GM11168 (cell line): ENCODE results near the gene RAB2B.
"Not testable (repeated sequence)": the region's sequence is repeated elsewhere in the genome, so short reads cannot be mapped to it uniquely, and the experiment has no call there.

Experiments used
- in situ Hi-C: fragments of 300-500 bp; cut with MboI; formaldehyde crosslinking; loops from one replicate; pipeline ENCODE4 v1.12.0; 2022; ENCODE audit warnings: low sequenced_read_pairs; ENCODE audit not compliant: unreplicated experiment

Gene RAB2B

GRCh38 chr14:21494902-21495762, 18.4 kb upstream of the RAB2B start:
- in situ Hi-C loops: no loop called here

DNA sequence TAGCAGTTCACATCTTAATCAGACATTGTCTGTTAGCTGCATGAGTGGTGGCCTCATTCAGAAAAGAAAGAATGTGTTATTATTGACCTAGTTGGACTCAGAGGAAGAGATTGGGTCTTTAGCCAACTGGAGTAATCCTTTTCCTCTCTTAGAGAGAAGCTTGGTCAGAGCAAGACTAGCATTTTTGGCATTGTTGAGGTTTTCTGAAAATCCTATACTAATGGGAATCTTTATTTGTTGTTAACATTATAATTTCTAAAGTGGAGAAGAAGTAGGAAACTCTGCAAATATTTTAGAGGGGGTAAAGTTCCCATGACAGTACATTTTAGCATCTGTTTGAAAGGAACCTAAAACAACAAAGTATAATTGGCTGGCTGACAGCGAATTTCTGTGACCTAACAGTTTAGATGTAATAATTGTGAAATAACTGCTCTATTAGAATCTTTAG, 9.9 kb upstream of the RAB2B start:
- in situ Hi-C loops: no loop called here

DNA sequence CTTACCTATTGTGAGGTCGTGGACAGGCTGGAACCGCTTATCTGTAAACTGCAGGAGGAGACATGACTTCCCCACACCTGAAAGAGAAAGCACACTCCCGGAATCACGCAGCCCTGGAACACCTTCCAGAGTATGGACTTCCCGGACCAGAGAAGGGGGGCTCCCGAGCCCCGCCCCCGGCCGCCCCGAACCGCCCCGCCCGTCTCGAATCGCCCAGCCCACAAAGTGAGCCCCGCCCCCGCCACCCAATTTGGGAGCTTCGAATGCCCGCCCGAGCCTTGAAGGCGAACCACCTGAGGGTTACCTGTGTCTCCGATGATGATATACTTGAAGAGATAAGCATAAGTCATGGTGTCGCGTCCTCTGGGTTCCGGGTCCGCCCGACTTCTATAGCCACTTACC, 235 bp downstream of the RAB2B start:
- in situ Hi-C loops: no loop called here

DNA sequence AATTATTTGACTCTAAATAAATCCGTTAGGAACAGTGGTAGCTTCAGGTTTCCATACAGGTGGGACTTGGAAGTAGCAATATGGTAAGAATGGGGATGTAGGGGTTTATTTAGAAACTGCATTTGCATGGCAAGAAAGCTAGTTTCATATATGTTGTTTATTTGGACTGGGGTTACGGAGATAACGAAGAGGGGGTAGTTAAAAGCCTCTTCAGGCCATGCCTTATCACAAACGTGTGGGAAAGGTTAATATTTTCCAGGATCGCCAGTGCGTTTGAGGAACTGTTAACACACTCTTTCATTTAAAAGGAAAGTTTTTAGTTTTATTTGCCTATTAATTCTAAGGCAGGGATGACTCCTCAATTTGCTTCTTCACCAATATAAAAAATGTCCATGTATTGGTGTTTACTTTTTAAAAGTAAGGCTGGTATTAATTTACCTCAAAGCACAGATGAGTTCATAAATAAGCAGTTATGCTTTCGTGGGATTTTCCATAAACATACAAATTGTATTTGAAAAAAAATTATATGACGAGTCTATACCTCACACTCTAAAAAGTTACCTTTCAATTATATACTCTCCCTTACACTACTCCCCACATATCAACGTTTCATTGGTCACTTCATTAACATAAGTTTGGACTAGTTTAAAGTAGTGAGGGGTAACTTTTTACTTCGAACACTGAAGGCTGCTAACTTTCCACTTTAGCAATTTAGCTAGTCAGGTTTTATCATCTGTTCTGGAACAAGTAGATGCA, 814 bp downstream of the RAB2B start:
- in situ Hi-C loops: no loop called here

DNA sequence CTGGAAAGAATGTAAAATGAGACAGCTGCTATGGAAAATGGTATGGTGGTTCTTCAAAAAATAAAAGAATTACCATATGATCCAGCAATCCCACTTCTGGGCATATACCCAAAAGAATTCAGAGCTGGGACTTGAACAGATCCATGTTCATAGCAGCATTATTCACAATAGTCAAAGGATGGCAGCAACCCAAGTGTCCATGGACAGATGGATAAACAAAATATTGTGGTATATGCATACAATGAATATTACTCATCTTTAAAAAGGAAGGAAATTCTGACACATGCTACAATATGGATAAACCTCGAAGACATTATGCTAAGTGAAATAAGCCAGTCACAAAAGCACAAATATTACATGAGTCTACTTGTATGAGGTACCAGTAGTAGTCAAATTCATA, 9.1 kb downstream of the RAB2B start:
- in situ Hi-C loops: no loop called here

GRCh38 chr14:21455912-21456667, 20.7 kb downstream of the RAB2B start, which contains the start of gene CHD8:
Gene CHD8 (minus strand): TSS chr14:21456123. CDS start chr14:21431643, 24,480 bp downstream.
- in situ Hi-C loops: no loop called here

GRCh38 chr14:21455592-21455911, 21.2 kb downstream of the RAB2B start:
- in situ Hi-C loops: no loop called here

- in situ Hi-C loops: no loop called here
Observed at GRCh38 chr14:21454843-21455544, 21.8 kb downstream of the RAB2B start.

DNA sequence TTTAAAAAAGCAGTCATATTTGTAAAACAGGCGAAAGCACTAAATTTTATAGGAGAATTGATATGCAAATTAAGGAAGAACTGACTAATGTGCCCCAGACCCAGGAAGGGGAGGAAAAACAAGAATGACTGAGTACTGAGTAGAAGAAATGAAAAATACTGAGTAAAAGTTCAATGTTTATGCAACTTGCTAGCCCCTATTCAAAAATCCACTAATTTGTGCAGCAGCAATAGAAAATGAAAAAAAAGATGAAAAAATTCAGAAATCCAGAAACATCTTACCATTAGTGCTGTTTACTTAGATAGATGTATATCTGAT, 26.9 kb downstream of the RAB2B start:
- in situ Hi-C loops: no loop called here

- in situ Hi-C loops: not testable (repeated sequence)
Observed at GRCh38 chr14:21442657-21443056, 34.1 kb downstream of the RAB2B start.

DNA sequence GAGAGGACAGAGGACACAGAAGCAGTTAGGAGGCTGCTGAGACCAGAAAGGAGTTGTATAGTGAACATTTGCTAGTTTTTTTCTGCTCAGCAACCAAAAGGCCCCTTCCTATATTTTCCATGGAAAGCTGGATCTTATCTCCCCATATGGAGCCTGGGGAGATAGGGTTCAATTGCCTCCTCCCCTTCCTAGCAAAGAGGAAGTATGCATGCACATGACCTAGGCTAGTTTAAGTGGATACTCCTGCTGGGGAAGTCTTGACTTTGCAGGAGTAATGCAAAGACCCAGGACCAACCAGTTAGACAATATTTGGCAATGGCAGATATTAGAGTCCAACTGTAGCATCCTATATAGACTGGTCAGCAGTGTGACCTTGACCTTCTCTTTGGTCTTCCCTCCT, 35.9 kb downstream of the RAB2B start:
- in situ Hi-C loops: no loop called here

DNA sequence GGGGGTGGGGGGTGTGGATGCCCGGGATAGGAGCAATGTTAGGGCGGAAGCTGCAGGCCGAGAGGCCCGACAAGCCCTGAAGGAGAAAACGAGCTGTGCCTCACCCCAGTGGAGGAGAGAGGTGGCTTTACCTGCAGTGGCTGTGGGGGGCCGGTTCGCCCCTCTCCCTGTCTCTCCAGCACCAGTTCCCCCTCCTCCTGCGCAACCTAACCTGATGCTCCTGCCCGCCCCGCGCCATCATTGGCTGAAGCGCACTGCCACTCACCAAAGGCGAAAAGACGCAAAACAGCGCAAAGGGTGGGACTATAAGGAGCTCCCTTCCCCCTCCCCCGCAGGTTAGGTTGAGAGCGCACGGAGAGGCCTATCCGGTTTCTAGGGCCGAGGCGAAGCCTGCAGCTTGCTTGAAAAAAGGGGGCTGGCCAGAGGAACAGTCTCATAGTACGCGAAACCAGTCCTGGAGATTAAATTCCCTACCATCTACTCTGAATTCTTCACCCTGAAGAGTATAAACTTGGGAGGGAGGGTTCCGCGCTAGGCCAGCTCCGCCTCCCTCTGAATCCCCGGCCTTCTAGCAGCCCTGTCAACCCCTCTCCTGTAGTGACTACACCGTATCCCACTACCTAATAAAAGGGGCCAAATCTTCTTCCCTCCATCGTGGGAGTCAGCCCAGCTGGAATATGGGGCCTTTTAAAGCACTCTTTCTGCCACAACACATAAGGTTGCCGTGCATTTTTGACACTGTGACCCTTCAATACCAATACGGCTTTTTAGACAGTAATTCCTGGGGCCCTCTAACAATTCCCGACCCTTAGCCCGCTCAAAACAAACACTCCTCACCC, 39.5 kb downstream of the RAB2B start:
- in situ Hi-C loops: no loop called here

- in situ Hi-C loops: no loop called here
Observed at GRCh38 chr14:21436567-21437062, 40.1 kb downstream of the RAB2B start.

DNA sequence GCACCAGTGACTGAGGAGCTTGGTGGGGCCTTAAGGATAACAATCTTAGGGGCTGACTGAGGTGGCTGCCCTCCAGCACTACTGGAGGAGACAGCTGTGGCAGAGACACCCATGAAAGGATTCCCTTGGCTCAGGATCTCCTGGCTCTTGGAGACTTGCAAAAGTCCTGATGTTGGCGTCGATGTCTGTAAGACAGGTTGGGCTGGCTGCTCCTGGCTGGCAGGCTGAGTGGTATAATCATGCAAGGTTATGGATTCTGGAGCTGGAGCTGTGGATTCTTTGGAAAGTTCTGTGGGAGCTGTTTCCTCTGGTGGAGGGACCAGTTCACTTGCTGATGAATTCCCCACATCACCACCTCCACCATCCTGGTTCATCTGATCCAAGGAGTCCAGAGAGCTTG, 45.6 kb downstream of the RAB2B start:
- in situ Hi-C loops: no loop called here

DNA sequence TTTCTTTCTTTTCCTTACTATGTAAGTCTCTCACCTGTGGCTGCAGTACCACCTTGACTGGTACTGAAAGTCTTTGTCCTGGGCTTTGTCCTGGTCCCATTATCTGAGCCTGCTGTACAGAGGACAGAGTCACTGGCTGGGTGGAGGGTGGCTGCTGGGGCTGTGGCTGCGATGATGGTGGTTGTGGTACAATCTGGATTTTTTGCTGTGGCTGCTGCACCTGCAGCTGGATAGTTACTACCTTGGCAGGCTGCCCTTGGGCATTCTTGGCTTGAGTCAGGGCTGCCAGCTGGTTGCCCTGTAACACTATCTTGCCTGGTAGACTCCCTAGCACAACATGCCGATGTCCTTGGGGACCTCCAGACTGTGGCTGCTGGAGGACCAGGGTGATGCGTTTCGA, 47.8 kb downstream of the RAB2B start:
- in situ Hi-C loops: no loop called here

GRCh38 chr14:21426692-21427091, 50.1 kb downstream of the RAB2B start:
- in situ Hi-C loops: no loop called here

DNA sequence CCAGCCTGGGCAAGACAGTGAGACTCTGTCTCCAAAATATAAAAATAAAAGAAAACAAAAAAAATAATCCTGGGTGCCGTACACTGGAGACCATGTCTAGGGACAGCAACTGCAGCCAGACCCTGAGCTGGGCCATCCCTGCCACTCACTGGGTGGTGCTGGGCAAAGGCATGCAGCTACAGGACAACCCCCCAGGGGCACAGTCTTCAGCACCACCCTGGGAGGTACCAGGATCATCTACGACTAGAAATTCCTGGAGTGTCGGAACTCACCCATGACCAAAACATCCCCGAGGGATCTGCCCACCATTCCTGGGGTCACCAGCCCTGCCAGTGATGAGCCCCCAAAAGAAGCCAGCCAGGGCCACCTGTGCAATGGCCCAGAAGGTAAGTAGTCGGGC, 57.2 kb downstream of the RAB2B start:
- in situ Hi-C loops: no loop called here

DNA sequence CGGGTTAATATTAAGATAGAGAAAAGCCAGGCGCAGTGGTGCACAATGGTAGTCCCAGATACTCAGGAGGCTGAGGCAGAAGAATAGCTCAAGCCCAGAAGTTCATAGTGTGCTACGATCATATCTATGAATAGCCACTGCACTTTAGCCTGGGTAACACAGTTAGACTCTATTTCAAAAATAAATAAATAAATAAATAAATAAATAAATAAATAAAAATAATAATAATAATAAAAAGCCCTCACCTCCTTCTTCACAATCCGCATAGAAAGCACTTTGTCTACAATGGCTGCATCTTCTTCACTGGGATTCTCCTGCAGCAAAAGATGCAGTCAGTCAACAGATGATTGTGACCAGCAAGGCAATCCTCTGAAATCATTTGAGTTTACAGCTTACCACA, 61.4 kb downstream of the RAB2B start:
- in situ Hi-C loops: no loop called here

- in situ Hi-C loops: no loop called here
Observed at GRCh38 chr14:21414137-21414631, 62.6 kb downstream of the RAB2B start.
